ENCODE measurements around the gene SLC25A5.

DNA sequence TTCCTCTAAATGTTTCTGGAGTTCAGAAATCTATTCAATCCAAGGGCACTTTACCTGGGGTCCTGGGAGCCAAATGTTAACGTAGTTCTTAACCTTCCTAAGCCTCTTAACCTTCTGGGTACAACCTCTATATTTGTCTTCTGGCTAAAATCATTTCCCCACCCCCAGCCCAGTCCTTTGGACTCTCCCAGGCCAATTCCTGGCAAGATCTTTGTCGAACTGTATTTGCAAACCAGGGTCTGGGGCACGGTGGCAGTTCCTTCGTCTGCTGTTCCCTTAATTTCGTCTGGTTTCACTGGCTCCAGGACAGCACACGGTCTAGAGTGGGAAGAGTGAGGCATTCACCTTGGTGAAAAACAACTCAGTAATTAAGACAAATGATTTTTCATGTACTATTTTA is 811 bp upstream of the SLC25A5 start:
- no peak for TF ChIP-seq CTBP1 (IDR thresholded peaks at IDR 0.05; ENCODE audit: borderline replicate concordance)
- TF ChIP-seq NFRKB (IDR thresholded peaks at IDR 0.05): no peak
- no peak for TF ChIP-seq FOXM1 (IDR thresholded peaks at IDR 0.05; ENCODE audit: borderline replicate concordance)
- no peak for TF ChIP-seq SUZ12 (IDR thresholded peaks at IDR 0.05)
- TF ChIP-seq BHLHE40 (IDR thresholded peaks at IDR 0.05; ENCODE audit: borderline replicate concordance): no peak
- TF ChIP-seq, protein P1, sequence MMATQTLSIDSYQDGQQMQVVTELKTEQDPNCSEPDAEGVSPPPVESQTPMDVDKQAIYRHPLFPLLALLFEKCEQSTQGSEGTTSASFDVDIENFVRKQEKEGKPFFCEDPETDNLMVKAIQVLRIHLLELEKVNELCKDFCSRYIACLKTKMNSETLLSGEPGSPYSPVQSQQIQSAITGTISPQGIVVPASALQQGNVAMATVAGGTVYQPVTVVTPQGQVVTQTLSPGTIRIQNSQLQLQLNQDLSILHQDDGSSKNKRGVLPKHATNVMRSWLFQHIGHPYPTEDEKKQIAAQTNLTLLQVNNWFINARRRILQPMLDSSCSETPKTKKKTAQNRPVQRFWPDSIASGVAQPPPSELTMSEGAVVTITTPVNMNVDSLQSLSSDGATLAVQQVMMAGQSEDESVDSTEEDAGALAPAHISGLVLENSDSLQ (IDR thresholded peaks at IDR 0.05): no peak
- TF ChIP-seq ZNF384 (IDR thresholded peaks at IDR 0.05): no peak
- TF ChIP-seq FOXA1 (IDR thresholded peaks at IDR 0.05): no peak
- no peak for TF ChIP-seq SP1 (IDR thresholded peaks at IDR 0.05)
- no peak for TF ChIP-seq ELF4 (IDR thresholded peaks at IDR 0.05)
- TF ChIP-seq ARNT (IDR thresholded peaks at IDR 0.05): no peak
- no peak for TF ChIP-seq LEF1 (IDR thresholded peaks at IDR 0.05; ENCODE audit: borderline replicate concordance)

All from HEK293T (cell line).